ENCODE data around the gene PALLD. TPM values are rescaled to one million over a fixed set of nuclear protein-coding genes. Genes with fewer than 3 reads are reported as not detected.

Gene PALLD
- total RNA-seq, 1 donor from 2014 or later, result 1.5 TPM

DNA sequence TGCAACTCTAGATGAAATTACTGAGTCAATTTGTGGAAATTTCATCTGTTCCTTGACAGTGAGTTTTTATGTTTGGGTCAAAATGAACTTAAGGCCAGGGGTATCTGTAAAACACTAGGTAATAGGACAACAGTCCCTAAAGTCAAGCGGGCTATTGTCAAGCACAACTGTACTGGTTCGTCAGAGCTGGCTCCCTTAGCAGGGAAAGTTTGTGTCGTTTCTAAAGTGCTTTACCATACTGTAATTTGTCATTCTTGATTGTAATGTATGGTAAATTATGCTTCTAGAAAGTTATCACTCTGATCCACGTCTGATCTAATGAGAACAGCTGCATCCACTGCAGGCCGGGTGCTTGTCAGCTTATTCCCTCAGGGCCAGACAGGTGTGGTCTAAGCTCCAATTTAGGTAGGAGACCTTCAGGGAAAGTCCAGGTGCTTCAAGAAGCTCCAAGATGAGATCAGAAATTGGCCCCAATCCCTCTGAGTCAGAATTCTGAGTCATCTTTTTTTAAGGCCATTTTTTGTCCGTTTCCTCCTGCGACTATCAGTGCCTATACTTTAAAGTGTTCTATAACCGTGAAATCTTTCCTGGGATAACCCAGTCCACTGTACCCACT is 92.2 kb downstream of the PALLD start:
- DNase-seq (ENCODE audit: low read depth, low spot score), result no peak

DNA sequence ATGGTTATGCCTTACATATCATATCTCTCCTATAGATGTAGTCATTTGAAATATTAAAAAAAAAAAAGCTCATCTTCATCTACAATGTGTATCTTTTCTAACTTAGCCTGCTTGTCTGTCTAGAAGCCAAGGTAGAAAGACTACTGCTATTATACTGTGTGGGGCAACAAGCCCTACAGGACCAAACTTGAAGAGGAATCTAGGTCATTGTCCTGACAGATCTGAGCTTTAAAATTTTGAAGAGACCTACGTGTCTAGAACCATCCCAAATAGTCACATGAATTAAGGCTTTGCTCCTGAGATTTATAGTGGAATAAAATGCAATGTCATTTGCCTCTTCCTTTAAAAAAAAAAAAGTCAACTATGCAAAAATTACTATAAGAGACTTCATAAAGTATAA is 95.8 kb downstream of the PALLD start:
- no peak for DNase-seq (ENCODE audit: low read depth, low spot score)

DNA sequence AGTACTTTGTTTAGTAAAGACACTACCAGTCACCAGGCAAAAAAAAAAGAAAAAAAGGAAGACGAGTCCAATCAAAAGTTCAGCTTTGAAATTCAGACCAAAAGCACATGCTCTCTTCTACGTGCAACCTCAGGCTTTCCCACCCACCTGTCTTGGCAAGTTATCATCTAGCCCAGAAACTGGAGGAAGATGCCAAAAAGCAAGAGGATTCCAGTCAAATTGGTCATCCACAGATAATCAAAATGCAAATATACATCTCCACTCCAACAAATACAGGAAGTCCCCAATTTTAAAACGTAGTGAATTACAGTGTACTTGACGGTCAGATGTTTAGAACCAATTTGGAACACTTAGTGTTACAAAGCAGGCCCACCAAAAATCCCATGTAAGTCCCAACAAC is 96.5 kb downstream of the PALLD start:
- no peak for DNase-seq (ENCODE audit: low read depth, low spot score)

- DNase-seq (ENCODE audit: low read depth, low spot score), result no peak
Measured at GRCh38 chr4:168594121-168594520, 97.3 kb downstream of the PALLD start.

DNA sequence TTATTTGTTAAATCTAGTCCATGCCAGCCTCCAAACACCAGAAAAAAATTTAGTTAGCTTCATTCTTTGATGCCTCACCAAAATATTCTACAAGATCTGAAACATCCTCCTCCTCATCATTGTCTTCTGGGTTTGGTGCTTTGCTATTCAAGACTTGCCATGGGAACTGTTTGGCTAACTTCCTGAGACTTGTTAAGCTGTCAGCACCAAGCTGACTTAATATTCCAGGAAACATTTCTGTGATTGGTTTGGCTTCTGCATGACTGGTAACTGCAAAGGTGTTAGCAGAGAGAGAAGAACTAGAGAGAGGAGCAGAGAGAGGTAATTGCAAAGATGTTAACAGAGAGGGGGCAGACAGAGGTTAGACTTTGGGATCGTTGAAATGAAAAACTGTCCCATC is 101.3 kb downstream of the PALLD start:
- DNase-seq (ENCODE audit: low read depth, low spot score), result no peak

DNA sequence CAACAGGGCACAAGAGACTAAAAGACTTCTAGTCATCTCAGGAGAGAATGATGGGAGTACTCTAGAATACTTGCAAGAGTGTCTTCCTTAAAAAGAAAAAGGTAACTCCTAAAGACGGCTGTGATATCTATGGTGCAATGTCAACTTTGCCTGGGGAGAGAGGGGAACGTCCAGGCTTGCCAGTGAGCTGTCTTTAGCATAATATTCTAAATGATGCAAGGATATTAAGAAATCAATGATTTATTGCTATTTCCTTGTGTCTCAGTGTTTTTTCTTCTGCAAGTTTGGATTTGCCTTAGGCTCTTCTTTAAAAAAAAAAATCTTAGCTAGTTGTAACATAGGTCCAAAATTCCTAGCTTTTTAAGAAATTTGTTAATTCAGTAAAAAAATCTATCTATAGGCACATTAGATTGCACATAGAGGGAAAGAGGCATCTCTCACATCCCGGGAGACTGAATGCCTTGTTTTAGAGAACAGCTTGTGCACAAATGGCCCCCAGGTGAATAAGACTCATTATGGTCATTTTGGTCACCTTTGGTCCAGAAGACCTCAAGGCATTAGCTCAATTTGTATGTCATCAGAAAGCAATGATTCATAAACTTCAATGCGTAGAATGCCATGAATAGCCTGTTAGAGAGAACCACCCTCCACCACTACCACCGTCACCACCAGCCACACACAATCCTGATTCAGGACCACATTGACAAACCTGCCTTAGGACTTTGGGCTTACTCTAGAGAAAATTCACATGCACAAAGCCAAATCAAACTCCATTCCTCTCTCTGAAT is 104.1 kb downstream of the PALLD start:
- no peak for DNase-seq (ENCODE audit: low read depth, low spot score)

GRCh38 chr4:168601899-168602298 is 105.0 kb downstream of the PALLD start:
- no peak for DNase-seq (ENCODE audit: low read depth, low spot score)

- peak; percentile 91 for DNase-seq (ENCODE audit: low read depth, low spot score)
Measured at GRCh38 chr4:168604496-168605373, 107.9 kb downstream of the PALLD start.

- DNase-seq (ENCODE audit: low read depth, low spot score), result peak; percentile 50
Measured at GRCh38 chr4:168605411-168605810, 108.6 kb downstream of the PALLD start.

GRCh38 chr4:168607215-168607614 is 110.4 kb downstream of the PALLD start:
- DNase-seq (ENCODE audit: low read depth, low spot score), result no peak

DNA sequence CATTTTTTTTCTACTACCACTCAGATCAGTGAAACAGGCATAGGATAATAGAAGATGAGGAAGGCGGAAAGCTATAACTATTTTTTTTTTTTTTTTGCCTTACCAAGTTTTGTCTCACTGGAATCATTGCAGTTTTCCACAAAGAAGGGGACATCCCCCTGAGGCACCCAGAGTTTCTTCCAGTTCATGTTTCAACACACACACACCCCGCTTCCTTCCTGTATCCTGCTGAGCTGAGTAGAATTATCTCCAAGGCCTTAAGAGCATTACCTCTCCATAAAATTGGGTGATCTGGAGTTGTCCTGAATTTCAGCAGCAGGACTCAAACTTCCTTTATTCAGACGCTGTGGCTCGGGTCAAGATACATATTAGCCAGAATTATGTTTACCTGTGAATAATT is 111.9 kb downstream of the PALLD start:
- DNase-seq (ENCODE audit: low read depth, low spot score), result no peak

DNA sequence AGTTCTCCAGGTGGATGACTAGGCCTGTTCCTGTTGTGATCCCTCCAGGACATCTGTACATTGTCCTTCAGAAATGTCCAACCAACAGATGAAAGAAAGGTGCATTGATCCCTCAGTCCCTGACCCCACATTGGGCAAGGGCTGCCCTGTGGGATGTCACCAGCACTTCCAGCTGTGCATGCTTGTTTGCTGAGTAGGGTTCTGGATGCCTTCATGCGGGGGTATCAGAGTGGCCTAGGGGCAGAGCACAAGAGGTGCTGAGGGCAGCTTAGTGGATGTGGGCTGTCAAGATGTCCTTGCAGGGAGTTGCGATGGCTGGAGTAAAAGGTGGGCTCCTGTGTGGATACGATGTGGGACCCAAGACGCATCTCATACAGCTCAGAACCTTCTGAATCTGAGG is 112.5 kb downstream of the PALLD start:
- no peak for DNase-seq (ENCODE audit: low read depth, low spot score)

DNA sequence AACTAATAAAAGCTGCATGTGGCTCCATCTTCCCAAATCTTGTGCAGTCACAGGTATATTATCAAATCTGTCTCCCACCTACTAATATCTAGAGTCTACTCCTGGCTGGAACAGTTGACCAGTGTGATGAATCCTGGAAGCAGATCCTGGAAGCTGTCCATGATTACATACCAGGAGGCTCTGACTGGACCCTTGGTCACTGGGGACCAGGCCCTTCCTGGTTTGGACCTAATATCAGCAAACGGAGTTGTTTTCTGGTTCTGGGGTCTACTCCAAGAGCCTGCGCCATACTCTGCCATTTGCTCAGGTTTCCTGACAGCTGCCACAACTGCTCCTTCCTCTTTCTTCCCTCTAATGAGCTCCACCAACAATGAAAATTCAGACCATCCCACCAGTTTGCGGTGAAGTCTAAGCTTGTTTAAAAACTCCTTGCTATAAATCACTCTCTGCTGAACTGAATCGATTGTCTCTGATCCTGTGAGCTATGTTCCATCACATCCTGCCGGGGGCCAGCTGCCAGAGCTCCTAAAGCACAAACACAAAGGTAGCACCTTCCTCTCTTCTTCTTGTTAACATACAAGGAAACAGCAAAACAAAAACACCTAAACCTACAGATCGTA is 114.2 kb downstream of the PALLD start:
- no peak for DNase-seq (ENCODE audit: low read depth, low spot score)

- no peak for DNase-seq (ENCODE audit: low read depth, low spot score)
Measured at GRCh38 chr4:168612450-168613135, 115.7 kb downstream of the PALLD start.

- DNase-seq (ENCODE audit: low read depth, low spot score), result no peak
Measured at GRCh38 chr4:168613869-168614268, 117.0 kb downstream of the PALLD start.

DNA sequence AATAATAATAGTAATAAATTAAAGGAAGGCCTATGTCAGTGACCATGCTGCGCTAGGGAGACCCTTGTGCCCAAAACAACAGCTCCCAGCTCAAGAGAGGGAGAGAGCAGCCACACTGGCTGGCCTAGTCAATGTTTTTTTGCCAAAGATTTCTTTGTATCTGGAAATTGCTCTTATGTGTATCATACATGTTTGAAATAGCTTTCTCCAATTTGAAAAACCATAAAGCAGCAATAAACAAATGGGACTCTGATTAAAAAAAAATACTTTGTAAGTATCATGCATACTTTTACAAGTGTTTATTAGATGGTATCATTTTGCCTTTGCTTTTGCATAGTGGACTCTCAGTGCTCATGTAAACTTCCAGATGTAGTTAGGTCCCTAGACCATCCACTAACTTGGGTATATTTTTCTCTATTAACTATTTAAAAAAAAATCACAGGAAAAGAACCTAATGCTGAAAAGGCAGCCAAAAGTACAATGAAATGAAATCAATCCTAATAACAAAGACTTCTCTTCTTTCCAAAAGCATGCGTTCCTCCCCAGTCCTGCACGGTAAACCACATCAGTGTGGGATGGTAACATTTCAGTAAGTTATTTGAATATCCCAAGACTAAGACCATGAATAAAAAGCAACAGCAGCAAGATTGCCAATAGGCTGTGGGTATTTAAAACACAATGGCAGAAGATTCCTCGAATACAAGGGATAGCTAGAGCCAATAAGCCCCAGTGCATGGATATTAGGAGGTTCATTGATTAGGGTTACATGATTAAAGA is 117.6 kb downstream of the PALLD start:
- no peak for DNase-seq (ENCODE audit: low read depth, low spot score)

DNA sequence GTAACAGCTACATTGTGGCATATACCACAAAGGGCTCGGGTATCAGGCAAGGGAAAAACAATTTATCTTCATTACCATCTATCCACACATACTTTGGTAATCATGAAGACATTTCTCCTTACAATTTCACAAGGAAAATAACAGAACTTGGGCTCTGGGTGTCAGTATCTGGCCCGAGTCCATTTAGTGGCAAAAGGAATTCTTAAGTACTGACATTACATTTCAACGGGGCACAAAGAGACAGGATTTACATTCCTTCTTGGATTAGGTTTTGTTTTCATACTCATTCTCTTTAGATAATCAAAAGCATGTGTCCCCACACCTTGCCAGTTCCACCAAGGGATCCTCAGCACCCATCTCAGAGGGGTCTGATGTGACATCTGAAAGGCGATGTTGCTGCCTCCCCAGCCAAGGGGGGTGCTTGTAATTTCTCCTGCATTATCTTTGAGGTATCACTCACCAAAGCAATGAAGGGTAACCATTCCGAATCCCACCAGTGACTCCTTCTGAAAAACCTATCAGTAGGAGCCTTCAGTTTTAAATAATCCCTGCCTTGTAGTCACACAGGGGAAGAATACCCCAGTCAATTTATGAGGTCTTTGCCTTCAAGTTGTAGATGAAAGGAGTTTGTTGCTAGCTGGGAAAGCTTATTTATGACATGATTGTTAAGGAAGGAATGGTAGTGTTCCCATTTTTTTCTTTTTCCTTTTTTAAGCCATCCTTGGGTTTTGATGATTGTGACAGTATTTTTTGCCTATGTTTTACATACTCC is 118.6 kb downstream of the PALLD start:
- DNase-seq (ENCODE audit: low read depth, low spot score), result no peak

DNA sequence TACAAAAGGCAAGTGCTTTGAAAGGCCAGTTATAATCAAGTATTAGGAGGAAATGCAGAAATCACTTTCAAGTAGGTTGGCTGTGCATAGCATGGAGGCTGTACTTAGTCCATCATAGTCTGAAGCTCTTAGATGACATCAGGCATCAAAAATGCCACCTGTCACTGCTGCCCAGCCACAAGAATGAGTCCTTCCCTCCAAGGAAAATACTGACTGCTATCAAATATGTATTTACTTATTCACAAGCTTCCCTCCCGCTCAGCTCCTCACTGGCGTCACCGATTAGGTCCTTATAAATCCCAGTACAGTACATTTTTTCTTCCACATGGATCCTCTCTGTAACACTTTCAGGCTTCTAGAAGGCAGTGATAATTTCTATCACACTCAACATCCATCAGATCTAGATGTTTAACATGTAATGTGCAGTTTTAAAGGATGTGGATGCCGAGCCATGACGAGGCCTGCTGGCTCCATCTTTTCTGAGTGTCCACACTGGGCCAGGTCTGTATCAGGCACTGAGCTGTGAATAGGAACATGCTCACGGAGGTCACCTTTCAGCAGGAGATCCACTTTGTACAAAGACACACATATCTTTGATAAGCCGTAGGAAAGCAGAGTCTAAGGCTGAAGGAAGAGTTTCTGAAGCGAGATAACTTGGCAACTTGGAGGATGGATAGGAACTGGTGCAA is 121.9 kb downstream of the PALLD start:
- DNase-seq (ENCODE audit: low read depth, low spot score), result no peak

DNA sequence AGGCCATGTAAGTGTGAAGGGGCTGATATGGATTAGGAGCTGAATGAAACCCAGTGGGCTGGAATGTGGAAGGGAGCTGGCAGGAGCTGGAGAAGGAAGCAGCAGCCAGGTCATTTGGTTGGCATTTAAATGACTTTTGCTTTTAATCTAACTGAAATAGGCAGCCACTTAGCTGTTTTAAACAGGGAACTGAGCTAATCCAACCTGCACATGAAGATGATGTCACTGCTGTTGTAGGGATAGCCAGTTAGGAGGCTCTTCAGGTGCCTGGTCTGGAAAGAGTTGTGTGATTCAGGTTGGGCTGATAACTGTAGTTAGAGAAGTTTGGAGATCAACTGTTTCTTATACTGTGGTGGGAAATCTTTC is 122.4 kb downstream of the PALLD start:
- no peak for DNase-seq (ENCODE audit: low read depth, low spot score)

Data from pulmonary artery endothelial cell (primary cell).